BE2C (cell line): ENCODE measurements around the gene DUSP28.
A peak's percentile ranks its signal among the peaks of the same experiment; 100 is the strongest.

Source experiments
- DNase-seq: peaks from one replicate; pipeline ENCODE4 v3.0.0-alpha.2; 2020
- H3K27me3 ChIP-seq: fragments of 250-450 bp; sonication (Bioruptor Pico); 2 replicates; pipeline ENCODE4 v1.5.1; 2020; ENCODE audit warnings: mild to moderate bottlenecking
- H3K36me3 ChIP-seq: fragments of 250-450 bp; sonication (Bioruptor Pico); 2 replicates; pipeline ENCODE4 v1.5.1; 2020; ENCODE audit warnings: mild to moderate bottlenecking
- H3K4me1 ChIP-seq: fragments of 250-450 bp; sonication (Bioruptor Pico); 2 replicates; pipeline ENCODE4 v1.5.1; 2020
- H3K4me3 ChIP-seq: 2 replicates; pipeline ENCODE4 v1.5.1; 2011; ENCODE audit warnings: low read depth, low read length
- H3K9me3 ChIP-seq: fragments of 250-450 bp; sonication (Bioruptor Pico); 2 replicates; pipeline ENCODE4 v1.5.1; 2020
- CTCF ChIP-seq: IDR thresholded peaks from 2 replicates; pipeline ENCODE4 v1.5.1; 2012; ENCODE audit warnings: mild to moderate bottlenecking, low read depth, low read length

The DUSP28 gene

GRCh38 chr2:240557101-240557751 lies 2.9 kb upstream of the DUSP28 start:
- H3K4me3 ChIP-seq, result peak overlapping the region; percentile 15; the same call in 1 of the 2 replicates
- no peaks in the 10 kb centered on the region for H3K27me3 ChIP-seq
- H3K9me3 ChIP-seq, result no peaks in the 10 kb centered on the region; the same call in 1 of the 2 replicates
- peaks cover 12% of the 10 kb centered on the region for H3K36me3 ChIP-seq
- peak; percentile 12 for DNase-seq
- no peak for TF ChIP-seq CTCF
- peaks cover 4% of the 10 kb centered on the region; the same call in 1 of the 2 replicates for H3K4me1 ChIP-seq

GRCh38 chr2:240557808-240558207 lies 2.3 kb upstream of the DUSP28 start, which contains the start of gene ANKMY1:
TSS of gene ANKMY1 (minus strand) at chr2:240557988. CDS start at chr2:240557335, 653 bp downstream.
- Histone ChIP-seq H3K4me1 (peaks cover 4% of the 10 kb centered on the region; the same call in 1 of the 2 replicates), H3K4me3 (peak within 1 kb of the TSS; percentile 15; the same call in 1 of the 2 replicates), H3K36me3 (peaks cover 12% of the 10 kb centered on the region), H3K9me3 (no peaks in the 10 kb centered on the region; the same call in 1 of the 2 replicates), H3K27me3 (no peaks in the 10 kb centered on the region)
- DNase-seq, result peak; percentile 90
- no peak for TF ChIP-seq CTCF

- Histone ChIP-seq H3K4me3 (peak overlapping the region; percentile 15; the same call in 1 of the 2 replicates), H3K27me3 (no peaks in the 10 kb centered on the region), H3K4me1 (peaks cover 4% of the 10 kb centered on the region; the same call in 1 of the 2 replicates), H3K9me3 (no peaks in the 10 kb centered on the region; the same call in 1 of the 2 replicates), H3K36me3 (peaks cover 8% of the 10 kb centered on the region)
- no peak for TF ChIP-seq CTCF
- no peak for DNase-seq
These were observed 1.9 kb upstream of the DUSP28 start for GRCh38 chr2:240558236-240558761.

GRCh38 chr2:240559286-240559685 lies 871 bp upstream of the DUSP28 start:
- no peaks in the 10 kb centered on the region for H3K9me3 ChIP-seq
- peaks cover 4% of the 10 kb centered on the region; the same call in 1 of the 2 replicates for H3K4me1 ChIP-seq
- no peaks in the 10 kb centered on the region for H3K27me3 ChIP-seq
- peaks cover under 1% of the 10 kb centered on the region; the same call in 1 of the 2 replicates for H3K36me3 ChIP-seq
- no peak for TF ChIP-seq CTCF
- no peak for DNase-seq
- H3K4me3 ChIP-seq, result peak overlapping the region; percentile 73

DNA sequence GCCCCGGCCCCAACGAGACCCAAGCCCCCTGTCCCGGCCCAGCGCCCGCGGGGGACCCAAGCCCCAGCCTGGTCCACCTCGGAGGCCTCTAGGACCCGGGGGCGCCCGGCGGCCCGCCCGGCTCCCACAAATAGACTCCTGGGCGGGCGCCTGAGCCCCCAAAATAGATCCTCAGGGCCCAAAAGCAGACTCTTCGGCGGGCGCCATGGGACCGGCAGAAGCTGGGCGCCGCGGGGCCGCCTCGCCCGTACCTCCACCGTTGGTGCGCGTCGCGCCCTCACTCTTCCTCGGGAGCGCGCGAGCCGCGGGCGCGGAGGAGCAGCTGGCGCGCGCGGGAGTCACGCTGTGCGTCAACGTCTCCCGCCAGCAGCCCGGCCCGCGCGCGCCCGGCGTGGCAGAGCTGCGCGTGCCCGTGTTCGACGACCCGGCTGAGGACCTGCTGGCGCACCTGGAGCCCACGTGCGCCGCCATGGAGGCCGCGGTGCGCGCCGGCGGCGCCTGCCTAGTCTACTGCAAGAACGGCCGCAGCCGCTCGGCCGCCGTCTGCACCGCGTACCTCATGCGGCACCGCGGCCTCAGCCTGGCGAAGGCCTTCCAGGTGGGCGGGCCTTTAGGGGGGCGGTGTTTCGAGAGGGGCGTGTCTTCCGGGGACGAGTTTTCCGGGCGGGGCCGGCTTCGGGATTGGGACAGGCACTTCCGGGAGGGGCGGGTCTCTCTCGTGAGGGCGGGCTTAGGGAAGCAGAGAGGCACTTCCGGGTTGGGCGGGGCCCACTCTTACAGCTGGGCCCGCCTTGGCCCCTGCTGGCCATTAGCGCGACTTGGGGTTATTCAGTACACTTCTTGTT lies 545 bp downstream of the DUSP28 start:
- peak overlapping the region; percentile 73 for H3K4me3 ChIP-seq
- peak; percentile 36; the same call in 1 of the 2 replicates for TF ChIP-seq CTCF
- H3K27me3 ChIP-seq, result no peaks in the 10 kb centered on the region
- peak; percentile 100 for DNase-seq
- H3K36me3 ChIP-seq, result no peaks in the 10 kb centered on the region
- peaks cover 9% of the 10 kb centered on the region for H3K4me1 ChIP-seq
- H3K9me3 ChIP-seq, result no peaks in the 10 kb centered on the region
